NCI-H226 (cell line): ENCODE results near the gene COPS3.
A peak's percentile ranks its signal among the peaks of the same experiment; 100 is the strongest.
"Not testable (repeated sequence)": the region's sequence is repeated elsewhere in the genome, so short reads cannot be mapped to it uniquely, and the experiment has no call there.

ENCODE experiments used
- DNase-seq: peaks from one replicate; pipeline ENCODE4 v3.0.0-alpha.2; 2015

Gene COPS3

DNA sequence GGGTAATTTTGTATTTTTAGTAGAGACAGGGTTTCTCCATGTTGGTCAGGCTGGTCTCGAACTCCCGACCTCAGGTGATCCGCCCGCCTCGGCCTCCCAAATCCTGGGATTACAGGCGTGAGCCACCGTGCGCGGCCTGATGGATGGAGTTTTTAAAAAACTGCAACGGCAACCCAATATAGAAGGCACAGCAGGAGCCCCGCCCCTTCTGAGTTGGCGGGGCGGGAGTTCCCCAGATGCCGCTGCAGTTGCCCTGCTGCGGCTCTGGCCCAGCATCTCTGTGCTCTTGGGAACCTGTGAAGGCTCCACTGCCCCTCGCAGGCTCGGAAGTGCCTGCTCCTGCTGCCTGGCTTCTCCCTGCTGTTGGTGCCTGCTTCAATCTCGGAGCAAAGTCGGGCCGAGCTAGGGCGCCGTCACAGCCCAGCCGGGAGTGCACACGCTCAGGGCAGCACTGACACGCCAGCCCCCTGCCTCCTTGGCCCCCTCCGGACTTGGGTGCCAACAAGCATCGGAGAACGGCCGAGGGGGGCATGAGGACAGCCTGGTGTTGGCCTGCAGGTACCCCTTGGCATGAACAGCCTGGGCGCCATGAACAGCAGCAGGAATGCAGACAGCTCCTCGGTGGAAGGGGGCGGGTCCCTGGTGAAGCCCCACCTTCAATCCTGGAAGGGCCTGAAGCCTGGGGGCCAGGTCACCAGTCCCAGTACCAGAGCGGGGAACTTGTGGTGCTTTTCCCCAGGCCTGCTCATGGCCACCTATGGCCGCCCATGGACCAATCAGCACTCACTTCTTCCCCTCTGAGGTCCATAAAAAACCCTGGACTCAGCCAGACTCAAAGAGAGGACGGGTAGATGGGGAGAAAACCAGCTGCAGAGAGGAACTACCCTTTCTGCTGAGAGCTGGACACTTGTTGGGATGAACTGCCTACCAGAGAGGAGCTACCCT lies 19.9 kb upstream of the COPS3 start:
- DNase-seq: peak; percentile 68

DNA sequence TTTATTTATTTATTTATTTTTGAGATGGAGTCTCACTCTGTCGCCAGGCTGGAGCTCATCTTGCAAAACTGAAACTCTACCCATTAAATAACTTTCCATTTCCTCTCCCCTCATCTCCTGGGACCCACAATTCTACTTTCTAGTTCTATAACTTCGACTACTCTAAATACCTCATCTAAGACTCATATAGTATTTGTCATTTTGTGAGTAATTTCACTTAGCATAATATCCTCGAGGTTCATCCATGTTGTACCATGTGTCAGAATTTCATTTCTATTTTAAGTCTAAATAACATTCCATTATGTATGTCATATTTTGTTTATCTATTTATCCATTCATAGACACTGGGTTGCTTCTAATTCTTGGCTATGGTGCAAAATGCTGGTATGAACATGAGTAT lies 17.1 kb upstream of the COPS3 start:
- no peak for DNase-seq

DNA sequence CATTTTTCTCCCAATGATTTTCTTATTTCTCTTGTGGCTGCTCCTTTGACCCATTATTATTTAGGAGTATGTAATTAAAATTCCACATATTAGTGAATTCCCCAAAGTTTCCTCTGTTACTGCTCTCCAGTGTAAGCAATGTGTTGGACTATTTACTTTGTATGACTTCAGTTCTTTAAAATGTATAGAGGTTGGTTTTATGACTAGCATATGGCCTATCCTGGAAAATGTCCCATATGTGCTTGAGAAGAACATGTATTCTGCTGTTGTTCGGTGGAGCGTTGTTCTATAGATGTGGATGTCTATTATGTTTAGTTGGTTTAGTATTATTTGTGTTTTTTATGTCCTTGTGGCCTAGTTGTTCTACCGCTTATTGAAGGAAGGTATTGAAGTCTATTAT lies 16.2 kb upstream of the COPS3 start:
- DNase-seq: no peak

DNA sequence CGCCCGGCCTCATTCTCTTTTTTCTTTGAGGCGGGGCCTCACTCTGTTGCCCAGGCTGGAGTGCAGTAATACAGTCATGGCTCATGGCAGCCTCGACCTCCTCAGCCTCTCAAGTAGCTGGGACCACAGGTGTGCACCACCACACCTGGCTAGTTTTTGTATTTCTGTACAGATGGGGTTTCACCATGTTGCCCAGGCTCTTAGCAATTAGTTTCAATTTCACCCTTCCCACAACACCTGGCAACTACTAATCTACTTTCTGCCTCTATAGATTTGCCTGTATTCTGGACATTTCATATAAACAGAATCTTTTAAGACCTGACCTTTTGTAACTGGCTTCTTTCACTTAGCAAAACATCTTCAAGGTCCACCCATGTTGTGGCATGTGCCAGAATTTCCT lies 14.1 kb upstream of the COPS3 start:
- DNase-seq: no peak

DNA sequence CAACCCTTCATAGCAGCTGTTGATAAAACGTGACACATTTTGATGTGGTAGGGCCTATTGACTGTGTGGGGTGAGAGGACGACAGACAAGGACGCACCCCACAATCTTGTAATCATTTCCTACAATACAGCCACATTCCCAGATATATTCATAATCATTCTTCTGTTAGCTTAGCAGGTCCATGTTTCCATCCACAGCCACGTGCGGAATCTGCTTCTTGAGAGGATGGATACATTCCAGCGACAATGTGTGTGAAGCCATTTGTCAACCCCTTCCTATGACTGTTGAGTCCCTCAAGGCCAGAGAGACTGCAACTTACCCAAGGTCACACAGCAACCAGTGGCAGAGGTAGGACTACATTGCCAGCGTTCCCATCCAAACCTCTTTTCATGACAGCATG lies 8.7 kb upstream of the COPS3 start:
- DNase-seq: no peak

DNA sequence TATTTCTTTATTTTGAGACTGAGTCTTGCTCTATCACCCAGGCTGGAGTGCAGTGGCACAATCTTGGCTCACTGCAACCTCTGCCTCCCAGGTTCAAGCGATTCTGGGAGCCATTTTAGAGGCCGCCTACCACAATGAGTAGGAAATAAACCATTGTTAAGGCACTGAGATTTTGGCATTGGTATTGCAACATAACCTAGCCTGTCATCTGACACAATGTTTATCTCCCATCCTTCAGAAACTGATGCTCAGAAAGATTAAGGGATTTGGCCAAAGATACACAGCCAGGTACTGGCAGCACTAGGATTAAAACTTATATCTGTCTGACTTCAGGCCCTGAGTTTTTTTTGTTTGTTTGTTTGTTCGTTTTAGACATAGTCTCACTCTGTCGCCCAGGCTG lies 8.0 kb upstream of the COPS3 start:
- DNase-seq: no peak

DNA sequence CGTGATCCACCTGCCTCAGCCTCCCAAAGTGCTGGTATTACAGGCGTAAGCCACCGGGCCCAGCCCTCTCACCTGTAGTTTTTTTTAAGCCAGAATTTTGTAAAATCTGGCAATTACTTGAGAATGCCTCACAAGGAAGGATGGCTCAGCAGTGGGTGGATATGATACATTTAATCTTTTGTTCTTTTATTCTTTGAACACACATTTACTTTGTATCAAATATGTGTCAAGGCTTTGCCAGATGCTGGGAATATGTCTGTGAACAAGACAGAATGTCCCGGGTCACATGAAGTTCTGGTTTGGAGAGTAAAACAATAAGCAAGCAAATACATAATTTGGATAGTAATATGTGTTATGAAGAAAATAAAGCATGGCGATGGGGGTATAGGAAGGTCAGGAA lies 4.9 kb upstream of the COPS3 start:
- DNase-seq: no peak

DNA sequence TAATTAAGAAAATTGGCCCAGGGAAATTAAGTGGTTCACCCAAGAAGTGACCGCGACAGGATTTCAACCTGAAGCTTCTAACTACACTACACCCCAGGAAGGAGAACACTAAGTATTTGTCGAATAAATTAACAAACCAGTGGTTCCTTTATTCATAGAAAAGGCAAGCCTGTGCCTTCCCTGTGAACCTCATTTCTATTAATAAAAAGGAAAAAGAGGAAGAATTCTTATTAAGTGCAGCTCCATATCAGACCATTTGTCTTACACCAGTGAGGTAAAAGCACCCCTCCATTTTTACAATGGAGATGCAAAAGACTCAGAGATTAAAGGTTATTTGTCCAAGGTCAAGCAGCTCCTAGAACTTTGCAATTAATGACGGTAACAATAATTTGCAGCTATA lies 1.7 kb downstream of the COPS3 start:
- DNase-seq: no peak

DNA sequence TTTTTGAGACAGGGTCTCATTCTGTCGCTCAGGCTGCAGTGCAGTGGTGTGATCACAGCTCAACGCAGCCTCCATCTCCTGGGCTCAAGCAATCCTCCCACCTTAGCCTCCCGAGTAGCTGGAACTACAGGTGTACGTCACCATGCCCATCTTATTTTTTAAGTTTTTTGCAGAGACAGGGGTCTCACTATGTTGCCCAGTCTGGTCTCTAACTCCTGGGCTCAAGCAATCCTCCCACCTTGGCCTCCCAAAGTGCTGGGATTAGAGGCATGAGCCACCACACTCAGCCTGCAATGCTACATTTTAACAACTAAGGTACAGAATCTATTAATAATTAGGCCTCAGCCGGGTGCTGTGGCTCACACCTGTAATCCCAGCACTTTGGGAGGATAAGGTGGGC lies 3.6 kb downstream of the COPS3 start:
- not testable (repeated sequence) for DNase-seq

DNA sequence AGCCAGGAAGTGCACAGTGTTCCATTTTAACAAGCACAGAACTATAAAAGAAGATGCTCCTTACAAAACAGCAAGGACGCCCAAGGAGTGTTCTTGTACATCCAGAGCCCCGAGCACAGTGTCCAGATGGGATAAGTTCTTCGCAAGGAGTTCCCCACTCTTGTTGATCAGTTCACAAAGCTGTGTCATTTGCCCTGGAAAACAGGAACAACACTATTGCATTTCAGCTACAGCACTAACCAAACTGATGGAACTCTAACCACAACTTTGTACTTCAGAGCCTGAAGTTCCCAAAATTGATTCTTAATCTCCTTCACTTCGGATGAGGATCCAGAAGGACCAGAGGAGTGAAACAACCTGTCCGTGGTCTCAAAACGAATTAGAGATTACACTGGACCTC lies 5.1 kb downstream of the COPS3 start:
- DNase-seq: no peak

DNA sequence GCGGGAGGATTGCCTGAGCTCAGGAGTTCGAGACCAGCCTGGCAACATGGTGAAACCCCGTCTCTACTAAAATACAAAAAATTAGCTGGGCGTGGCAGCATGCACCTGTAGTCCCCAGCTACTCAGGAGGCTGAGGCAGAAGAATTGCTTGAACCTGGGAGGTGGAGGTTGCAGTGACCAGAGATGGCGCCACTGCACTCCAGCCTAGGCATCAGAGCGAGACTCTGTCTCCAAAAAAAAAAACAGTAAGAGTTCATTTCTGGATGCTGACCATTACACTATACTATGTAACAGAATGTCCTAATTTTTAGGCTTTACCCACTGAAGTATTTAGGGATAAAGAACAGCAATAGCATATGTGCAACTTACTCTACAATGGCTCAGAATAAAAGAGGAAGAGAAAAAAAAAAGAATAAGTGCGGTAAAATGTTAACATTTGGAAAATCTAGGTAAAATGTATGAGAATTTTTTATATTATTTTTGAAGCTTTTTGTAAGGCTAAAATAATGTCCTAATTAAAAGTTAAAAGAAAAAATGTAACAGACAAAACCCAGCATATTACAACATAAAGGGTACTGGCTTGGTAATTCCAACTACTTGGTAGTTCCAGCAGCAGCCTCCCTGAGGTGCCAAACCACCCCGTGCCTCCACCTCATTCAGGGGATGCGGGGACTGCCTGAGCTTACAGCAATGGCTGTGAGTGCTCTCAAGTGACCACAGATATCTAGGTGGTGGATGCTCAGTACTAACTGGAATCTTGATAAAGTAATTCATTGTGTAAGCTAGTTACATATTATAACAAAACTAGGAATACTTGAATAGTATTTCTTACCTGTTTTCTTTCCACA lies 10.9 kb downstream of the COPS3 start:
- DNase-seq: no peak

DNA sequence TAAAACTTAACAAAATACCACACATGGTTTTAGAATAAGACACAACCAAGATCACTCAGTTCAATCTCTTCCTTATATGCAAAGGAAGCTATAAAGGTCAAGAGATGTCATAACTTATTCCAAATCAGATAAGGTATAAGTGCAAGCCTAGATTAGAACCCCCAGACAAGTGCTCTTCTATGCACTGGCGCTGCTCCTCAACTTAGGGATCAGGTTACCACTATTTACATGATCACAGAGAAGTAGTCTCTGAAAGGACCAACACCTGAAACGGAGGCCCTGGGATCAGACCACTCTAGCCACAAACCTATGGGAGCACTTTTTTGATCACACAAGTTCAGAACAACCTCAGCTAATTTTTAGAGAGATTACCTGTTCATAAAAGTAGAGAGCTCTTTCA lies 16.6 kb downstream of the COPS3 start:
- DNase-seq: no peak

DNA sequence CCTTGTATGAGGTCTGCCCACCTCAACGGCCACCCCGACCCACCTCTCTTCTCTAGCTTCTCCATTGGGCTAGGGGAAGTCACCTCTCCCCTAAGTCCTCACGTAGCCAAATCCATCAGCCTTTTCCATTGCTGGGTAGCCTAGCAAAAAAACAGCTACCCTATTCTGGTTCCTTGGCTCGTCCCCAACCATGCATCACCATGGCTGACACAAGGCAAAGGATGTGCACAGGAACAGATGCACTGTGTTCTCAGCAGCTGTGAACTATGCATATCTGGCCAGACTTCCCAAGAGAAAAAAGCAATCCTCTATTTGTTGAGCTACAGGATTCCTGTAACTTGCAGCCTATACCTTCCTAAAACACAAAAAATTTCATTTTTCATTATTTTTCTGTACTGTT lies 22.0 kb downstream of the COPS3 start:
- DNase-seq: no peak

DNA sequence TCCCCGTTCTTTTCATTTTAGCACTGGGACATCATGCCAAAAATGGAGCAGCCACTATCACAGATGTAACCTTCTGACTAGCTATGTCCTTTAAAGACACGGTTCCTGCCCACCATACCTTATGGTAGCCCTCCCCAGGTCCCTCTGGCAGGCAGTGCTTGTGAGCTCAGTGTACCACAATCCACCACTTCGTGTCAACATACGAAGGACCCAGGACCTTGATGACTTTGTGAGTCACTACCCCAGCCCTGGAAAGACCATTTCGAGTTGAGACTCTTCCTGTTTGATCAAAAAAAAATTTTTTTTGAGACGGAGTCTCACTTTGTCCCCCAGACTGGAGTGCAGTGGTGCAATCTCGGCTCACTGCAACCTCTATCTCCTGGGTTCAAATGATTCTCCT lies 23.0 kb downstream of the COPS3 start:
- DNase-seq: no peak

DNA sequence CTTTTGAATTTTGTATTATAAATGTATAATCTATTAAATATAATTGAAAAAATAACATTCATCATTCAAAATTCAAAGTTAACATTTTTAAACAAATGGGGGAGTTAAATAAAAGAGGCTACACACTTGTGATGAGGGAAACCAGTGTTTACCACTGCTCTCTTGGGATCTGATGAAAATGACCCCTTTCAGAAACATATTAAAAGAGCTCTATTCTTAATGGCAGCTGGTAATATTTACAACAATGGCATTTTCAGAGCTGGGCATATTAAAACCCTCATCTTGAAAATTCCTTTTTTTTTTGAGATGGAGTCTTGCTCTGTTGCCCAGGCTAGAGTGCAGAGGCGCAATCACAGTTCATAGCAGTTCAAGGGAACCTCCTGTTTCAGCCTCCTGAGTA lies 24.7 kb downstream of the COPS3 start:
- DNase-seq: no peak

DNA sequence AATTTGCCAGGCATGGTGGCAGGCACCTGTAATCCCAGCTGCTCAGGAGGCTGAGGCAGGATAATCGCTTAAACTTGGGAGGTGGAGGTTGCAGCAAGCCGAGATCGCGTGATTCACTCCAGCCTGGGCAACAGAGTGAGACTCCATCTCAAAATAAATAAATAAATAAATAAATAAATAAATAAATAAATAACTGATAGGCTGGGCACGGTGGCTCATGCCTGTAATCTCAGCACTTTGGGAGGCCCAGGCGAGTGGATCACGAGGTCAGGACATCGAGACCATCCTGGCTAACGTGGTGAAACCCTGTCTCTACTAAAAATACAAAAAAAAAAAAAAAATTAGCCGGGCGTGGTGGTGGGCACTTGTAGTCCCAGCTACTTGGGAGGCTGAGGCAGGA lies 25.4 kb downstream of the COPS3 start:
- not testable (repeated sequence) for DNase-seq

DNA sequence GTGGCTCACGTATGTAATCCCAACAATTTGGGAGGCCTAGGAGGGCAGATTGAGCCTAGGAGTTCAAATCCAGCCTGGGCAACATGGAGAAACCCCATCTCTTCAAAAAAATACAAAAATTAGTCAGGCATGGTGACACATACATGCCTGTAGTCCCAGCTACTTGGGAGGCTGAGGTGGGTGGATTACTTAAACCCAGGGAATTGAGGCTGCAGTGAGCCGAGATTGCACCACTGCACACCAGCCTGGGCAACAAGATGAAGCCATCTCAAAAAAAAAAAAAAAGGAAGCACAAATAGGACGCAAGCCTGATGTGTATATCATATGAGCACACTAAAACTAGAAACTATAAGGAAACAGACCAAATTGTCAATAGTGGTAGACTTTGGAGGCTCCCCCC lies 27.0 kb downstream of the COPS3 start:
- DNase-seq: no peak

DNA sequence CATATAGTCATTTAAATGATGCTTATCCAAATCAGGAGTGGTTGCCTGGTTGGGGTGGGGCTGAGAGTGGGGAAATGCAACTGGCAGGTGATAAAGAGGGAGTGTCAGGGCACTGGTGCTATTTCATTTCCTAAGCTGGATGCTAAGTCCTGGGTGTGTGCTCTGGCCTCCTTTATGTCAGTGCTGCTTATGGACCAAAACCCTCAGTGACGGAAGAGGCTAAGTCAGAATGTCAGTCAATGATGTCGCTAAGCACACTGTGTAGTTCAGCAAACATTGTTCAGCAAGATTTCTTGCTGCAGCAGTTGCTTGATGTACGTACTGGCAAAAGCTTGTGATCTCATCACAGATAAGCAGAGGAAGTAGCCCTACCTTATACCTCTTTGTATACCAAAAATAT lies 27.6 kb downstream of the COPS3 start:
- DNase-seq: no peak

DNA sequence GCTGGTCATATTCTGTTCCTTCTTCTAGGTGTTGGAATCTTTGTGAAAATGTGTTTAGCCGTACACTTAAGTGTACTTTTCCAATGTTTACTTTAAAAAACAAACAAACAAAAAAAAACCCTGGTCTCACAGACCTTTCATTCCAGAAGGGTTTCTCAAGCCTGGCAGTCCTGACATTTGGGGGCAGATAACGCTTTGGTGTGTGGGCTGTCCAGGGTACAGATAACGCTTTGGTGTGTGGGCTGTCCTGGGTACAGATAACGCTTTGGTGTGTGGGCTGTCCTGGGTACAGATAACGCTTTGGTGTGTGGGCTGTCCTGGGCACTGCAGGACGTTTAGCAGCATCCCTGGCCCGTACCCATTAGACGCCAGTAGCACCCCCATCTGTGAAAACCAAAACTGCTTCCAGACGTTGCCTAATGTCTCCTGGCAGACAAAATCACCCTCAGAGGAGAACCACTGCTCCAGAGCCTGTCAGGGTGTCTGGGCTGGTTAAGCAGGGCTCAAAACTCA lies 28.8 kb downstream of the COPS3 start:
- no peak for DNase-seq

DNA sequence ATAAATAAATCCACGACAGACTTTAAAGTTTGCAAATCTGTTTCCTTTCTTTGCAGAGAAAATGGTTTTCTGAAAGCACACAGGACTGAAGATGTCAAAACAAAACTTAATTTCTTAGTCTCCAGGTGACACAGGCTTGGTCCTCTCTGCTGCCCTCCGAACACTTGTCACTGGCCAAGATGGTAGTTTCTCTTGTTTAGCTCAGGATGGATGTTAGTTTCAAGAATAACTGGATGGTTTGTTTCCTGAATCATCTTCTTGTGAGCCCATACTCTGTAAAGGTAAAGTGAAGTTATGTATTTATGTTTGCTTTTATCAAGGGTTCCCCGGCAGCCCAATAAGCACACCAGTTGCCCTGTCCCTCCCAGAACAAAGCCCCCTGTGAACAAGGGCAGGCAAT lies 34.2 kb downstream of the COPS3 start:
- no peak for DNase-seq

DNA sequence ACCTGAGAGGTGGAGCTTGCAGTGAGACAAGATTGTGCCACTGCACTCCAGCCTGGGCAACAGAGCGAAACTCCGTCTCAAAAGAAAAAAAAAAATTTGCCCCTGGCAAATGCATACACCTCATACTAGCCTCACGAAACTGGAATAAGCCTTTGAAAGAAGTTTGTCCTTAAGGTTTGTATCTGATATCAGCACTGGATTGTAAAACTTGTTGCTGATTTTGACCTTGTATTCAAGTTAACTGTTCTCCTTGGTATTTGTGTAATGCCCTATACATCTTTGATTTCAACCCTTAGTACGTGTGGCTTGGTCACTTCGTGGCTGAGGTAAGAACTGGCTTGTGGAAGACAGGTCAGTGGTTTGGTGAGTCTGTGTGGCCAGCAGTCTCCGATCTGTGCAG lies 37.9 kb downstream of the COPS3 start:
- no peak for DNase-seq

DNA sequence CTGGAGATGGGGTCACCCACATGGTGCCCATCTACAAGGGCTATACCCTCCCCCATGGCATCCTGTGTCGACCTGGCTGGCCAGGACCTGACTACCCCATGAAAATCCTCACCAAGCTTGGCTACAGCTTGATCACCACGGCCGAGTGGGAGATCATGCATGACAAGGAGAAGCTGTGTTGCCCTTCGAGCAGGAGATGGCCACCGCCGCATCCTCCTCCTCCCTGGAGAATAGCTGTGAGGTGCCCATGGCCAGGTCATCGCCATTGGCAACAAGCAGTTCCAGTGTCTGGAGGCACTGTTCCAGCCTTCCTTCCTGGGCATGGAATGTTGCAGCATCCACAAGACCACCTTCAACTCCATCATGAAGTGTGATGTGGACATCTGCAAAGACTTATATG lies 38.8 kb downstream of the COPS3 start:
- no peak for DNase-seq

DNA sequence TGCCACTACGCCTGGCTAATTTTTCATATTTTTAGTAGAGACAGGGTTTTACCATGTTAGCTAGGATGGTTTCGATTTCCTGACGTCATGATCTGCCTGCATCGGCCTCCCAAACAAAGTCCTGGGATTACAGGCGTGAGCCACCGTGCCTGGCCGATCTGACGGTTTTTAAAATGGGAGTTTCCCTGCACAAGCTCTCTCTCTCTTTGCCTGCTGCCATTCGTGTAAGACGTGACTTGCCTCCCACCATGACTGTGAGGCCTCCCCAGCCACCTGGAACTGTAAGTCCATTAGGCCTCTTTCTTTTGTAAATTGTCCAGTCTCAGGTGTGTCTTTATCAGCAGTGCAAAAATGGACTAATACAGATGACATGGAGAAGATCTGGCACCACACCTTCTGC lies 39.4 kb downstream of the COPS3 start:
- DNase-seq: no peak

DNA sequence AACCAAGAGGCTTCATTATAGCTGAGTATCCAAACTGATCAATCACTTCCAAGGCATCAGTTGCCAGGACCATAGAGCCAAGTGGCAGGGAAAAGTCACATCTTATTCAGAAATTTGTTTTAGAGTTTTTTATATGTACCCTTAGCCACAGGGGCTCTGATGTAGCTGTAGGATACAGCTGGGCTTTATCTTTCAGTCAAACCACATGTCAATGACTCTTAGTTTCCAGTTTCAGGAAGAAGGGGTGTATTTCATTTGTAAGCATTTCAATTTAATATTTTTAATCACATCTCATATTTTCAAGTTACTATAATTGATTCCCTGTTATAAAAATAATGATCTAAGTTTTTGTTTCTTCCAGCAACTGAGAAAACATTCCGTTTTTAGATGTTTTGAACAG lies 41.2 kb downstream of the COPS3 start:
- DNase-seq: no peak
